ENCODE data around the gene SLC22A23.

SLC22A23 gene

GRCh38 chr6:3421791-3422434 lies 34.9 kb downstream of the SLC22A23 start:
- peak; percentile 75 for DNase-seq (ENCODE audit: low spot score)

- DNase-seq (ENCODE audit: low spot score): no peak
These were observed 35.7 kb downstream of the SLC22A23 start for GRCh38 chr6:3421143-3421542.

GRCh38 chr6:3419624-3420272 lies 37.1 kb downstream of the SLC22A23 start:
- peak; percentile 52 for DNase-seq (ENCODE audit: low spot score)

GRCh38 chr6:3418496-3419060 lies 38.3 kb downstream of the SLC22A23 start:
- DNase-seq (ENCODE audit: low spot score): no peak

- no peak for DNase-seq (ENCODE audit: low spot score)
These were observed 39.4 kb downstream of the SLC22A23 start for GRCh38 chr6:3417473-3417872.

- no peak for DNase-seq (ENCODE audit: low spot score)
These were observed 41.4 kb downstream of the SLC22A23 start for GRCh38 chr6:3415490-3415889.

GRCh38 chr6:3415082-3415453 lies 41.8 kb downstream of the SLC22A23 start:
- DNase-seq (ENCODE audit: low spot score): no peak

- no peak for DNase-seq (ENCODE audit: low spot score)
These were observed 42.3 kb downstream of the SLC22A23 start for GRCh38 chr6:3414327-3415081.

GRCh38 chr6:3413592-3413991 lies 43.3 kb downstream of the SLC22A23 start:
- no peak for DNase-seq (ENCODE audit: low spot score)

- no peak for DNase-seq (ENCODE audit: low spot score)
These were observed 43.9 kb downstream of the SLC22A23 start for GRCh38 chr6:3412779-3413500.

GRCh38 chr6:3411967-3412778 lies 44.7 kb downstream of the SLC22A23 start:
- no peak for DNase-seq (ENCODE audit: low spot score)

GRCh38 chr6:3410385-3411360 lies 46.2 kb downstream of the SLC22A23 start:
- DNase-seq (ENCODE audit: low spot score): peak; percentile 74

- DNase-seq (ENCODE audit: low spot score): no peak
These were observed 47.0 kb downstream of the SLC22A23 start for GRCh38 chr6:3409699-3410384.

- DNase-seq (ENCODE audit: low spot score): no peak
These were observed 48.2 kb downstream of the SLC22A23 start for GRCh38 chr6:3408665-3409064.

GRCh38 chr6:3407840-3408239 lies 49.0 kb downstream of the SLC22A23 start:
- no peak for DNase-seq (ENCODE audit: low spot score)

GRCh38 chr6:3406891-3407809 lies 49.7 kb downstream of the SLC22A23 start:
- no peak for DNase-seq (ENCODE audit: low spot score)

- no peak for DNase-seq (ENCODE audit: low spot score)
These were observed 50.5 kb downstream of the SLC22A23 start for GRCh38 chr6:3406362-3406821.

- DNase-seq (ENCODE audit: low spot score): peak; percentile 85
These were observed 51.2 kb downstream of the SLC22A23 start for GRCh38 chr6:3405679-3406078.

Measured in GM03348 (cell line).